GM19035 (cell line): ENCODE measurements around the gene KLF9.

ENCODE experiments used
- ATAC-seq: cut with Tn5 transposase; IDR thresholded peaks from one replicate; pipeline ENCODE4 v1.9.1; 2021; ENCODE audit not compliant: unreplicated experiment

KLF9 gene

DNA sequence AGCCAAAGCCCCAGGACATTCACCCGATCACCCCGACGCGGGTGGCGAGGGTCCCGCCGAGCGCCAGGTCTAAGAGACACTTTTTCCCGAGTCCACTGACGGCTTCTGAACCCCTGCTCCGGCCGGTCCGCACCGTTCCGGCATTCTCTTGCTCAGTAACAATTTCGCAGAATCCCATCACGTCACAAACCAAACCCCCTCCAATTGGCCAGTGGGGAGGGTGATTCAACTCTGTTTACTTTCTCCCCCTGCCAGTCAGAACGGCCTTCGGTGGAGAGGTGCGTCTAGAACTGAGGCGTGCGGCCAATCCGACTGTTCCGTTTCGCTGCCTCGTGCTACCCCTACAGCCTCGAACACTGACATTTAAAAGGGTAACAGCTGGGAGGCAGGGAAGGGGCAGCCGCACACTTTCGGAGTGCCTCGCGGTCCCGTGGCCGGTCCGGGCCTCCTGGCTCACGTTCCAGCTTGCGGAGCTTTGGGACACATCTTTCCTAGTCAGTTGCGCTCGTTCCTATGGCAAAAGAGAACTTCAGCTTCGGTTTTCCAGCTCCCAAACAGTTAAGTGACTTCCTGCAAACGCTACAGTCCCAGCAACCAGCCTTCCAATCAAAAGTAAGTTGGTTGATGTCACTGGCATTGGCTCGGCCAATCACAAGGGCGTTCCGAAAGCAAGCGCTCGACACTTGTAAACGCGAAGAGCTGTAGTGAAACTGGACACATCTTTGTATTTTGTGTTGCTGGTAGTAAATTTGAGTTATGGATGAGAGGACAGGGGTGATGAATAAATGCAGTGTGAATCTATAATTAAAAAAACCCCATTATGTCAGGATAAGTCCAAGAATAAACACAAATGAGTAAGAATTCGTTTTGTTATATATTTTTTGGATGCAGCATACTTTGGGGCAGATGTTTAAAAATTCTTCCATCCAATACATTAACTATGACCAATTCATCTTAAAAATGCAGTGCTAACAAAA lies at the start of gene KLF9:
Gene KLF9, minus strand, starts transcription at position 859 of the 977 bp plus-strand sequence. CDS start 1,294 bp downstream, outside the sequence.
- ATAC-seq = peak; percentile 72

DNA sequence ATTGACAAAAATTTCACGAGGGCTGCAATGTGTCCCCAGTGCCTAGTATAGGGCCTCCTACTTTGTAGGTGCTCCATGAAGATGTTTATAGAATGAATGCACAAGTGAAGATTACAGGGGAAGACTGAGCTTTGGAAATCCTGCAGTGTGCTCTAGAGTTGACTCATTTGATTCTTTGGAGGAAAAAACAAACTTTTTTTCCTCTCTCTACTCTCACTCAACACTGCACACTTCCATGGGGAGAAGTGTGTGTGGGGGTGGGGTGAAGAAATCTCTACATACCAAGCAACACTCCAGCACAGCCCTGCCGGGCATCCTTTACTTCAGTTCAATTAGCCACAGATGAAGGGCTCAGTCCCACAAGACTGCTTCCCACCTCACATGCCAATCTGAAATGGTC lies 49.4 kb upstream of the KLF9 start:
- ATAC-seq = no peak

DNA sequence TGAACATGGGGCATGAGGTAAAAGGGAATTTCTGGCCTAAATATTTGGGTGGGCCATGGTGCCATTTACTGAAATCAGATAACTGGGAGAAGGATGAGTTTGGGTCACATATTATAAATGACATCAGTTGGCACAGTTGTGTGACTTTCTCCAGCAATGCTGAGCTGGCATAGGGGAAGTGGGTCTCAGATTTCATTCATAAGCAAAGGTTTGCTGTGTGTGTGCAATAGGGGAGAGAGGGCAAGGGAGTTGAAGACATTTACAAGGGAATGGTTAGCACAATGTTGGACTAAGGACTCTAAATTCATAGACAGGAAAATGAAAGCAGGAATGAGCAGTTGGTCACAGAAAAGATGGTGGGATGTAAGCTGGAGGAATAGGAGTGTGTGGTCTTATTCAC lies 47.8 kb upstream of the KLF9 start:
- ATAC-seq = no peak

DNA sequence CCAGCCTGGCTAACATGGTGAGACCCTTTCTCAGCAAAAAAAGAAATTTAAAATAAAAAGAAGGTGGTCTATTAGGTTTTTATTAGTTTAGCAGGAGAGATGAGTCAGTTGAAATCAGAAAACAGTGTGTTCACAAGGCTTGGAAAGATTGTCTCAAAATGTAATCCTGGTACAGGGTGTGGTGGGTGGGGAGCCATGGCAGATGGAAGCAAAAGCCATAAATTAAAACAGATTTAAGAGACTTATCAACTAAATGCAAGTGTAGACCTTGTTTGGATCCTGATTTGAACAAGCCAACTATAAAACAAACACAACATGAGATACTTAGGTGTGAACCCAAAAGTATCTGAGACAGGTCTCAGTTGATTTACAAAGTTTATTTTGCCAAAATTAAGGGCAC lies 42.8 kb upstream of the KLF9 start:
- no peak for ATAC-seq

DNA sequence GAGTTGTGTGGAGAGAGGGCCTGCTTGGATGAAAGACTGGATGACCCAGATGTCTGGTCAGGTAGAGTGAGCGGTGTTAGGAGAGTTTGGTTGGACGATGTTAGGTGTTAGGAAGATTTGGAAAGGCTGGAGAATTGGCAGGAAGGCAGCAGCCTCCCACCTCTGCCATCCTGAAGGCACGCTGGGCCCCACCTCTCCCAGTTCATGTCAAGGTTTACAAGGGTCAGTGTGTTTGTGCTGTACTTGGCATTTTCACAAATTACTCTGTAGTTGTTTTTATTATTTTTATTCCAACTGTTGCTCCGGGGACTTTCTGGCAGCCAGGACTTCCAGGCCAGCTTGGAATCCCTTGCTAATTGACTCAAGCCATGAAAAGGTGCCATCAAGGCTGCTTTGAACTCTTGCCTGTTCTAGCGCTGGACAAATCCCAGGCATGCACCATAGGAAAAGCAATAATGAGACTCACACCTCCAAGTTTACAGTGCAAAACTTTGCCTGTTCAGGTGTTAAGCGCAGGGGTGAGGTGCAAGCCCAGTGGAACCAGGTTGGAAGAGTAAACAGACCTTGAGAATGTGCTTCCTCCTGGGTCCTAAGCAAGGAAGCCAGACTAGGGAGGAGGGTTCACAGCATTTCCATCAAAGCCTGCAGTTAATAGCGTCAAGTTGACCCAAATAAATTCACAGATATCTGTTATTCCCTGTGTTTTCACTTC lies 41.7 kb upstream of the KLF9 start:
- no peak for ATAC-seq

DNA sequence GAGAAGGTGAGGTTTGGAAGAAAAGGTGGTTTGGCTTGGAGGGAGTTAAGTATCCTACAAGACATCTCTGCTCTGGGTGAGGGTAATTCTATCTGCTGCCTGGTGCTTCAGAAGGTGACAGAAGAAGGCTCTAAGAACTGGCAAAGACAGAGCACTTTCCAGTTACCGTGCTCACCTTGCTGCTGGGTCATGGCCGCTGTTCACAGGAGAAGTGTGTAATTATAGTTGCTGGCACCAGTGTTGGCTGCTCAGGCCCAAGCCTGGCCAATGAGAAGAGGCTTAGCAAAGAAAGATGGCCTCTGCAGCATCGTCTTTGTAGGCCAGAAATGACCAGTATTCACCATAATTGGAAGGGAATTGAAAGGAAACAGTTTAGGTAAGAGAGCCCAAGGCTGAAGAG lies 37.9 kb upstream of the KLF9 start:
- ATAC-seq = no peak

DNA sequence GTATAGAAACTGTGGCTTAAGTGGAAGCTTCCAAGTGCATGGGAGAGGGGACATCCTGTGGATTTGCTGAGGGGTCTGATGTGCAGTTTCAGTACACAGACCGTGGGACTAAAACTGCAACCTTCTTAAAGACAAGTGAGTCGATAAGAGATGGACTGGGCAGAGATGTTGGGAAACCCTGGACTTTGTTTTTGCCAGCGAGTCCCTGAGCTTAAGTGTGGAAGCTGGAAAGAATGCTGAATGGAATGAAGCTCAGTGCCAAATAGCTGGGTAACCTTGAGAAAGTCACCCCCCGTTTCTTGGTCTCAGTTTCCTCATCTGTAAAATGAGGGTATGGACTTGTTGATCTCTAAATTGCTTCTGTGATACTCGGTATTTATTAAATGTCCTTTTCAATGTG lies 37.3 kb upstream of the KLF9 start:
- ATAC-seq = no peak

DNA sequence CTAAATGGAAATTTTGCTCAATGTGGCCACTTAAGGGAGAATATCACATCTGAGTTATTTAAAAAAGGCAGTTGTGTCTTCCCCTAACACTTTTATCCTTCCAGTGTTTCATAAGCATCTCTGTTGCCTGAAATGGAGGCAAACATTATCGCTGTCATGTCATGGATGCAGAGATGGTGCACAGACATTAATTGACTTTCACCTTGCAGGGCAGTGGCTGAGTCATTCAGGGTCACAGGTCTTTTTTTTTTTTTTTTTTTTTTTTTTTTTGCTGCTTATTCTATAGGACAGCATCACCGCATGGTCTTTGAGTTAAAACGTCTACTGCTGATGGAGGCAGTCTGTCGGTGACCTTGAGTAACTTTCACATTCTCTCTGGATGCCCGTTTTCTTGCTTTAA lies 36.3 kb upstream of the KLF9 start:
- ATAC-seq = no peak

DNA sequence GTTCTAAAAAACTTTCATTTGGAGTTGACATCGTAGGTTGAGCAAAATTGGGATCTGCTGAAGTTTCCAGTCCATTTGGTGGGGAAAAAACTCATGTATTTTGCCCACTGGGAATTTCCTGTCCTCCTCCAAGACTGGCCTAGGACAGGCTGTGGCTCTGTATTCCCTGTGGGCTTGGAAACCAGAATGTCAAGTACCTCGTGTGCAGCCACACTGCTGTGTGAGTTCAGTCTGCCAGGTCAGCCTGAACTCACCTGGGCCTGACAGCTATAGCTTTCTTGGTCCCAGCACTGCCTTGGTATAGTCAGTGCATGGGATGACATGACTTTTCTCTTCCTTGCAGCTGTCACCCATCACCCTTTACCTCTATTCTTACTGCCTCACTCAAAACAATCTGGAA lies 35.0 kb upstream of the KLF9 start:
- no peak for ATAC-seq

DNA sequence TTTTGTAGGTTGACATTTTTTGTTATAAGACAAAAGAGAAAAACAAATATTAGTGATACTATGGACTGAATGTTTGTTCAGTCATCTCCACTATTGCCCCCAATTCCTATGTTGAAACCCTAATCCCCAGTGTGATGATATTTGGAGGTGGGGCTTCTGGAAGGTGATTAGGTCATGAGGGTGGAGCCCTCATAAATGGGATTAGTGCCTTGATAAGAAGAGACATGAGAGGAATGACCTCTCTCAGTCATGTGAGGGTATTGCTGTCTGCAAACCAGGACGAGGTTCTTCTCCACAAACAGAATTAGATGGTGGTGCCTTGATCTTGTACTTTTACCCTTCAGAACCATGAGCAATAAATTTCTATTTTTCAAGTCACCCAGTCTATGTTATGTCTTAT lies 34.5 kb upstream of the KLF9 start:
- no peak for ATAC-seq

DNA sequence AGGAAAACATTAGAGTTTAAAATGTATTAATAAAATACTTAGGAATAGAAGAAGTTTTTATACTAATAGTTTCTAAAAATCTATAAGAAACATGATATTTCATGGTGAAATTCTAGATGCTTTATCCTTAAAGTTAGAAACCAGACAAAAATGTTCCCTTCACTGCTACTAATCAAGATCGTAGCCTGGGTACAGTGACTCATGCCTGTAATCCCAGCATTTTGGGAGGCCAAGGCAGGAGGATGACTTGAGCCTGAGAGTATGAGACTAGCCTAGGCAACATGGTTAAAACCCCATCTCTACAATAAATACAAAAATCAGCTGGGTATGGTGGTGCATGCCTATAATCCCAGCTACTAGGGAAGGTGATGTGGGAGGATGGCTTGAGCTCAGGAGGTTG lies 30.4 kb upstream of the KLF9 start:
- ATAC-seq = no peak

DNA sequence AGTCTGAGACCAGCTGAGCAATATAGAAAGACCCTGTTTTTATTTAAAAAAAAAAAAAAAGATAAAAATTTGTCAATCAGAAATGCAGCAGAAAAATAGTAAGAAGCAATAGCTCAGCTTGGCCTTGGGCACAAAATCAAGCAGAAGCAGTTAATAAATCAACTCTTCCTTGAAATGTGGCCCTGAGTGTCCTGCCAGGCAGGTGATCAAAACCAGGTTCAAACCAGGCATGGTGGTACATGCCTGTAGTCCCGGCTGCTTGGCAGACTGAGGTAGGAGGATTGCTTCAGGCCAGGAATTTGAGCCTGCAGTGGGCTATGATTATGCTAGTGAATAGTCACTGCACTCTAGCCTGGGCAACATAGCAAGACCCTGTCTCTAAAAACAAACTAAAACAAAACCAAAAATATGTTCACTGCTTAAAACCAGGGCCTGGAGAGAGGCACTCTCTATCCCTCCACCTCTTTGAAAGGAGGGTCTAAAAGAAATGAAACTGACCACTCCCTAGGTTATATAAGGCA lies 27.9 kb upstream of the KLF9 start:
- ATAC-seq = no peak

DNA sequence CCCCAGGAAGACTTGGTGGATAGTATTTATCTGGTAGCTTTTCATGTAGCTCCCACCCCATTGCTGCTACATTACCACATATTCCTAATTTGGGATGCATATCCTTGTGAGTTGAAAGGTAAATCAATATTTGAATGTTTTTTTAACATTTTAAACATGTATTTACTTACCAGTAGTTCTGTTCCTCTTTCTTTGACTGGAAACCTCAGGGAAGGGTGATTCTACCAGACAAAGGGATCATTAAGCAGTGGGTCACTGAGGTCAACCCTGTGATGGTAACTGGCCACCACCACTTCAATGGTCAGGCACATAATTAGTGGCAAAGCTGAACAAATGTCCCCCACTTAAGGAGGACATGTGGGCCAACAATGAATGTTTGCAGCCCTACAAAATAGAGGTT lies 27.2 kb upstream of the KLF9 start:
- no peak for ATAC-seq

DNA sequence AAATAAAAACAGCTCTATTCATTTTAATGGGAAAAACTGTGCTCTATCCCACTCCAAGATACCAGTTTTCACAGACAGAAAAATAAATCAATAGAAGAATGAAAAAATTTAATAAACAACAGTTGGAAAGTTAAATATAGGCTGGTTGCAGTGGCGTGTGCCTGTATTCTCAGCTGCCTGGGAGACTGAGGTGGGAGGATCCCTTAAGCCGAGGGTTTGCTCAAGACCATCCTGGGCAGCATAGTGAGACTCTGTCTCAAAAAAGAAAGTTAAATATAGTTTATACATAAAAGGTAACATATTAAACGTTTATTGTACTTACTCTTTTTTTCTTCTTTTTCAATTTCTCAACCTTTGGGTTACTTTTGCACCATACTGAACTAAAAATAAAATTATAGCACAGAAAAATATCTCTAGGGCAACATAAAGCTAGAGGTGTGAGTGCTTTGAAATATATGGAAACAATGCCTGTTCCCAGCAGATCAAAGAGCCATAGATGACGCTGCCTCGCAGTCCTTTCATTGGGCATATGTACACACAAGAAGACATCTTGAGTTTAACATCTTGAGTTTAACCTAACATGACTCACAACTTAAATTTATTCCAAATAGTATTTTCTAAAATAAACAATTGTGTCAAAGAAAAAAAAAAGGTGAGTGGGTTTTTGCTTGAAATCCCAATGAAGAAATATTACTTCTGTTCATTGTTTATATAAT lies 25.7 kb upstream of the KLF9 start:
- no peak for ATAC-seq

DNA sequence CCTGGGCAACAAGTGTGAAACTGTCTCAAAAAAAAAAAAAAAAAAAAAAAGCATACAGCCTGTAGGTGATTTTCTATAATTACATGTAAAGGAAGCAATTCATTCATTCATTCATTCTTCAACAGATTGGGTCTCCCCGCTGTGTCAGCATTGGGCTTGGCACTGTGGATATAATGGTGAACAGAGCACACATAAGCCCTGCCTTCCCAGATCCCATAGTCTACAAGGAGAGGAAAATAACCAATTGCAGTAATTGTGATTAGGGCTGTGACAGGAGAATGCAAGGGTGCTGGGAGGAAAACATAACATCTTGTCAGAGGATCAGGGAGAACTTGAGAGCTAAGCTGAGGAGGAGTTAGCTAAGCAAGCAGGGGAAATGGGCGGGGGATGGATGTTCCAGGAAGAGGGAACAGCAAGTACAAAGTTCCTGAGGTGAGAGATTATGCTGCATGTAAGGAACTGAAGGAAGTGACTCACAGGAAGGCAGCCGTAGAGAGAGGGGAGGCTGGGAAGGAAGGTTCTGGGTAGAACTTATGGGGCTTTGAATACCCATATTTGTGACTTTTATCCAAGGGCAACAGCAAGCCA lies 24.0 kb upstream of the KLF9 start:
- no peak for ATAC-seq

DNA sequence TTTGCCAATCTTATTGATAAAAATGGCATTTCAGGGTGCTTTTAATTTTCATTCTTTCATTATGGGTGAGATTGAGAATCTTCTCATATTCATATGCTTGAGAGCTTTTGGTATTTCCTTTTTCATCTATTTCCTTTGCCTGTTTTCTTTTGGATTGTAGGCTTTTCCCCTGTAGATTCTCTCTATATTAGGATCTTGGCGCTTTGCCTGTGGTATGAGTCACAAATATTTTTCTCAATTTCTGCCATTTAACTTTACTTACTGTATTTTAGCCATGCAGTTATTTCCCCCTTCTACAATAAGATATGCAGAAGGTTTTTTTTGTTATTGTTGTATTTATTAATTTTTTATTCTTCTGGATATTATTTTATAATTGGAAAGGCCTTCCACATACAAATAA lies 21.5 kb upstream of the KLF9 start:
- no peak for ATAC-seq

DNA sequence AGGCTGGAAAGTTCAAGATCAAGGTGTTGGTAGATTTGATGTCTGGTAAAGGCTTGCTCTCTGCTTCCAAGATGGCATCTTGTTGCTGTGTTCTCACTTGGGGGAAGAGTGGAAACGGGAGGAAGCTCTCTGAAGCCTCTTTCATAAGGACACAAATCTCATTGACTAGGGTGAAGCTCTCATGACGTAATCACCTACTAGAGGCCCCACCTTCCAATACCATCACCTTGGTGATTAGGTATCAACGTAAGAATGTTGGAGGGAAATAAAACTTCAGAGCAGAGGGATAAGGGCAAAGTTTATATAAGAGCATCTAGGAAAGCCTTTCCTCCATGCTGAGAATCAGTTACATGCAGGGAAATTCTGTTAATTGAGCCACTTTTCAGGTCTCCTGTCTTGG lies 15.4 kb upstream of the KLF9 start:
- no peak for ATAC-seq

DNA sequence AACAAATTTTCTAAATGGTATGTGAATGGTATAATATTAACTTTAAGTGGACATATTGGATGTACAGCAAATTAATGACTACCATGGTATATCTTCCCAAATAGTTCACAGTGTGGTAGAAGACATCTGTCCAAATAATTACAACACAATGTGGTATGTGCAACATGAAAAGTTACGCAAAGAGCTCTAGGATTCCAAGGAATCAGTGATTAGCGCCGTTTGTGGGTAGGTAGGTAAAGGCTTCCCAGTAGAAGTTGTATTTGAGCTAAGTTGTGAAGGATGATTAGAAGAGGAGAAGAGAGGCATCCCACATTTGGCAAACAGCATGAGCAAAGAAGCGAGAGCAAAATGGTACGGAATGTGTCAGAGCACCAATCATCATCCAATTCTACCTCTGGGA lies 14.3 kb upstream of the KLF9 start:
- ATAC-seq = no peak

DNA sequence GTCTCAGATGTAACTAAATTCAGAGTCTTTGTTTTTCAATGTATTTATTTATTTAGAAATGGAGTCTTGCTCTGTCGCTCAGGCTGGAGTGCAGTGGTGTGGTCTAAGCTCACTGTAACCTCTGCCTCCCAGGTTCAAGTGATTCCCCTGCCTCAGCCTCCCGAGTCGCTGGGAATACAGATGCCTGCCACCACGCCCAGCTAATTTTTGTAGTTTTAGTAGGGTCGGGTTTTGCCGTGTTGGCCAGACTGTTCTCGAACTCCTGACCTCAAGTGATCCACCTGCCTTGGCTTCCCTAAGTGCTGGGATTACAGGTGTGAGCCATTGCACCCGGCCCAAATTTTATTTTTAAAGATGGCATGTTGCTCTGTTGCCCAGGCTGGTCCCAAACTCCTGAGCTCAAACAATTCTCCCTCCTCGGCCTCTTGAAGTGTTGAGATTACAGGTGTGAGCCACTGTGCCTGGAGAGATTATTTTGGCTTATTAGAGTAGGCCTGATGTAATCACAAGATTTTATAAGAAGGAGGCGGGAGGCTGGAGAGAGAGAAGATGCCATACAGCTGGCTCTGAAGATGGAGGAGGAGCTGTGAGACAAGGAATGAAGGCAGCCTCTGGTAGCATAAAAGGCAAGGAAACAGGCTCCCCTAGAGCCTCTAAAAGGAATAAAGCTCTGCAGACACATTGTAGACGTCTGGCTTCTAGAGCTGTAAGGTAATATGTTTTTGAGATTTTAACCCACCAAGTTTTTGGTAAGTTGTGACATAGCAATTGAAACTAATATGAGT lies 12.9 kb upstream of the KLF9 start:
- ATAC-seq = no peak

DNA sequence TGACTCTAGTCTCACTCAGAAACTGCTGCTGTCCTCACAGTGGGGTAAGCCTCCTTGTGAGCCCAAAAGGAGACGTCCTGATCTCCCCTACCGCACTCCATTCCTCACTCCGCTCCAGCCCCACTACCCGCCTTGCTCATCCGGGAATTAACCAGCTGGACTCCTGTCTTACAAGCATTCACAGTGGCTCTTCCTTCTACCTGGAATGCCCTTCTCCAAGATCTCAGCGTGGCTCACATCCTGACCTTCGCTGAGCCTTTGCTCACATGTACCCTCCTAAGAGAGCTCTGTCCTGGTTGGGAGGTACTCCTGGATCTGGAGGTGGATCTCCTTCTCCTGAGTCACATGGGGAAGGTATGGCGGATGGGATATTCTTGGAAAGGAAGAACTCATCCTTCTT lies 10.7 kb upstream of the KLF9 start:
- ATAC-seq = no peak
